ENCODE data around the gene PXN.

PXN gene

DNA sequence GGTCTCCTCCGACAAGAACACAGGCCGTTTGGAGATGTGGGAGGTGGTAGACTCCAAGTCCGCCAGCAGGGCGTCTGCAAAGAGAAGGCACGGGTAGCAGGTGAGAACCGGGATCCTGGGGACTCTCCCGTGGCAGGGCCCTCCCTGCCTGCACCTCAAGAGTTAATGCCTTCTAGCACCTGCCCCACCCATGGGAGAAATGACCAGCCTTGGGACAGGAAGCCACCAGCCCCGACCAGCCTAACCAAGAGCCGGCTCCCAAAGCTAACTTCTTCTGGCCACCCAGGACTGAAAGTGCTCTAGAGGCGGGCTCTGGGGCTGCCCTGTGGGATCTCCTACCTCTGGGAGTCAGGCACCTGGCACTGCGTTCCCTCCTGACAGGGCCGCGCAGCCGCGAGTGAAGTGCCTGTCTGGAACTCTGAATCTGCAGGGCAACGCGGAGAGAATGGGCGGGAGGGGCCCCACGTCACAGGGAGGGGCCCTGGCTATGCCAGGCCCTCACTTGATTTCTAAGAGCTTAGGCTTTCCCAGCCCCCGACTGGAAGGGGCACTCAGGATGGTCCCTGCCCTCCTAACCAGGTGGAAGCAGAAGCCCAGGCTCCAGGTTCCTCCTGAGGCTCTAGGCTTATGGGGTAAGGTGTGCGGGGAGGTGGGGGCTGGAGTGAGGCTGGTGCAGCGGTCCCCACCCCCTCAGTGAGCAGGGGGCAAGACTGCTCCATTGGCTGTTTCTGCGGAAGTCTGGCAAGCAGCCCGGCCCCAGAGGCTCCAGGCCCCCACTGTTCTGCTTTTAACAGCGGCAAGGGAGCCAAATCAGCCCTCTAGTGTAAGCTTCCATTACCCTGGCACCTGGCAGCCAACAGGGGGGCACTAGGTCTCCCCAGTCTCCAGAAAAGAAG is 41.0 kb downstream of the PXN start:
- TF ChIP-seq, protein P1, sequence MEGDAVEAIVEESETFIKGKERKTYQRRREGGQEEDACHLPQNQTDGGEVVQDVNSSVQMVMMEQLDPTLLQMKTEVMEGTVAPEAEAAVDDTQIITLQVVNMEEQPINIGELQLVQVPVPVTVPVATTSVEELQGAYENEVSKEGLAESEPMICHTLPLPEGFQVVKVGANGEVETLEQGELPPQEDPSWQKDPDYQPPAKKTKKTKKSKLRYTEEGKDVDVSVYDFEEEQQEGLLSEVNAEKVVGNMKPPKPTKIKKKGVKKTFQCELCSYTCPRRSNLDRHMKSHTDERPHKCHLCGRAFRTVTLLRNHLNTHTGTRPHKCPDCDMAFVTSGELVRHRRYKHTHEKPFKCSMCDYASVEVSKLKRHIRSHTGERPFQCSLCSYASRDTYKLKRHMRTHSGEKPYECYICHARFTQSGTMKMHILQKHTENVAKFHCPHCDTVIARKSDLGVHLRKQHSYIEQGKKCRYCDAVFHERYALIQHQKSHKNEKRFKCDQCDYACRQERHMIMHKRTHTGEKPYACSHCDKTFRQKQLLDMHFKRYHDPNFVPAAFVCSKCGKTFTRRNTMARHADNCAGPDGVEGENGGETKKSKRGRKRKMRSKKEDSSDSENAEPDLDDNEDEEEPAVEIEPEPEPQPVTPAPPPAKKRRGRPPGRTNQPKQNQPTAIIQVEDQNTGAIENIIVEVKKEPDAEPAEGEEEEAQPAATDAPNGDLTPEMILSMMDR (IDR thresholded peaks at IDR 0.05): no peak
- no peak for TF ChIP-seq ZFX (IDR thresholded peaks at IDR 0.05; ENCODE audit: borderline replicate concordance)
- H3K27ac ChIP-seq: no peak overlapping the region

DNA sequence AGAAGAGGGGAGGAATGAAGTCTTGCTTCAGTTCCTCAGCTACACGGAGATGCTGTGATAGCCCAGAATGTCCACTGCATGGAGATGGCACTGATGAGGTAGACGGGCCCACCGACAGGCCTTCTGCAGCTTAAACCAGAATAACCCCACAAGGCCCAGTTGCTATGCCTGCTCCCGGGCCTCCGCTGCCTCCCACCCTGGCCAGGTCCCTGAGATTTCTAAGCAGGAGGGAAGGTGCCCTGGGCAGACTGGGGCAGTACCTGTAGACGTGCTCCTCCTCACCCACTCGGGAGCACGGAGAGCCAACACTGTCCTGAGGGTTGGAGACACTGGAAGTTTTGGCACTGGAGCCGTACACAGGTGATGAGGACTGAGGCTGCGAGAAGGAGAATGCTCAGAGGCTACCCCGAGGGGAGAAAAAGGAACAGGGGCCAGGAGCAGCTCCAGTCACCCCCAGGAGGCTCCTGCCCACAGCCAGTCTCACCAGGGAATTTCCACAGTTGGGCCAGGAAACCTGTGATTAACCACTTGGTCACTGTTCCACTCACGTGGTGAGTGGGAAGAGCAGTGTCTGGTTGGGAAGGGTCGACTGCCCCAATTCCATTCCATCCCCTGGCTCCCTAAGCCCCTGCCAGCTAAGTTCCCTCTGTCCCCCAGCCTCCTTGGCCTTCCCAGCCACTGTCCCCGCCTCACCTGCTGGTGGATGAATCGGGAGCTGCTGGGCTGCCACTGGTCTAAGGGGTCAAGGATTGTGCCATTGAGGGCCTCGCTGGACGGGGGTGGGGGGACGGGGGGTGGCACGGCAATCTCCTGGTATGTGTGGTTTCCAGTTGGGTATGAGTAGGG is 41.8 kb downstream of the PXN start:
- no peak overlapping the region for H3K27ac ChIP-seq
- TF ChIP-seq, protein P1 (IDR thresholded peaks at IDR 0.05): no peak
- no peak for TF ChIP-seq ZFX (IDR thresholded peaks at IDR 0.05; ENCODE audit: borderline replicate concordance)

DNA sequence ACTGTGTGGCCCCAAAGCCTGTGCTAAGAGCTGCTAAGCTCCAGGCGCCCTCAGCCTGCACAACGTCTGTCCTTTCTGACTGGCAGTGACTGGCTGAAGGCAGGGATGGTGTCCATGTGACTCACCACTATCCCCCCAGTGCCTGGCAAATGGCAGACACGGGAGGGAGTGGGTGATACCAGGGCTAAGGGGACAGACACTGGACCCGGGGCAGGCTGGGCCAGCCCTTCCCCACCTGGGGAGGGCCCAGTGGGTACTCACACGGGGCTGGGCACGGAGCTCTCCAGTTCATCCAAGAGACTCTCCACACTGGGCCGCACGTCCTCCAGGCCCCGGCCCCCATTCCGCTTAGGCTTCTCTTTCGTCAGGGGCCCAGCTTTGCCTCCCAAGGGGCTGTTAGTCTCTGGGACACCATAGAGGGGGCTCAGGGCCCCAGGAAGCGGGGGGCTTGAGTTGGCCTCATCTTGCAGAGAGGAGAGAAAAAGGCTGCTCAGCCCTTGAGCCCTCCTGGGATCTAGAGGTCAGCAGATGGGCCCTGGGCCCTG is 43.2 kb downstream of the PXN start:
- no peak for TF ChIP-seq ZFX (IDR thresholded peaks at IDR 0.05; ENCODE audit: borderline replicate concordance)
- TF ChIP-seq, protein P1 (IDR thresholded peaks at IDR 0.05): no peak
- no peak overlapping the region for H3K27ac ChIP-seq

DNA sequence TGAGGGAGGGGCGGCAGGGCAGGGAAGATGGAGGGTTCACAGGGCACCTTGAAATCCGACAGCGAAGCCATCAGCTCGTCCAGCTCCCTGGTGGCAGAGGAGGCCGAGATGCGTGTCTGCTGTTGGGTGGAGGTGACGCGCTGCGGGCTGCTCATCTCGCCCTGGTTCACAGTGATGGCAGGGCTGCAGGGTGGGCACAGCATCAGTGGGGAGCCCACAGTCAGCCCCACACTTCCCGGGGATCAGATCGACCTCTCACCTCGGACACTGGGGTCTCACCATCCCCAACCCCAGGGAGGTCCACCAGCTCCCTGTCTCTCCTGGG is 44.0 kb downstream of the PXN start:
- TF ChIP-seq, protein P1 (IDR thresholded peaks at IDR 0.05): no peak
- TF ChIP-seq ZFX (IDR thresholded peaks at IDR 0.05; ENCODE audit: borderline replicate concordance): no peak
- 0 out of 2 replicates have a peak overlapping the region, but pooled peaks have one; percentile 3 for H3K27ac ChIP-seq

DNA sequence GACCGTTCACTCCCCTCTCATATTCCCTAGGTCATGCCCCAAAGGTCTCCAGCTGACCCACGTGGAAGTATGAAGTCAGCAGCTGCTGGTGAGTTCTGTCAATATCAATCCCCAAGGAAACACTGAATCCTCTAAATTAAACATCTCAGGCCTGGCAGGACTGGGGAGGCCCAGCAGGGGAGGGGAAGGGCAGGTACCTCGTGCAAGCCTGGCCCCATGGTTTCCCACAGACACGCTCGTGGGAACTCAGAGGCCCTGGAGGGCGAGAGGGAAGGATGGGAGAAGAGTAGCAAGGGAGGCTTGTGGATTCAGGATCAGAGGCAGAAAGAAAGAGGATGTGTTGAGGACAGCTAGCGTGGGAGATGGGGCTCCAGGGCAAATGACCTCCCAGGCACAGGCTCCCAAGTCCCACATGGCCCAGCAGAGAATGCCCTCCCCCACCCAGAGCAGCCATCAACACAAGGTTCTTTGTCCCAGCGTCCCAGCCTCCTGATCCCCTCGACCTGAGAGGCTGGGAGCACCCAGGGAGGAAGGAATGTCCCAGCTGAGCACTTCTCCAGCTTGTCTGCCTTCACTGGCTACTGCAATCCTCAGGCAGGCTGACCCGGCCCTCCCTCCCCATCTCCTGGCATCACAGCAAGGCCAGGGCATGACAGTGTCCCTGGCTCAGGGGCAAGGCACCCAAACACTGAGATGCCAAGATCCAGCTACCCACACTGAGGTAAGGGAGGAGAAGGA is 44.5 kb downstream of the PXN start:
- no peak for TF ChIP-seq ZFX (IDR thresholded peaks at IDR 0.05; ENCODE audit: borderline replicate concordance)
- TF ChIP-seq, protein P1 (IDR thresholded peaks at IDR 0.05): no peak
- H3K27ac ChIP-seq: 0 out of 2 replicates have a peak overlapping the region, but pooled peaks have one; percentile 3

DNA sequence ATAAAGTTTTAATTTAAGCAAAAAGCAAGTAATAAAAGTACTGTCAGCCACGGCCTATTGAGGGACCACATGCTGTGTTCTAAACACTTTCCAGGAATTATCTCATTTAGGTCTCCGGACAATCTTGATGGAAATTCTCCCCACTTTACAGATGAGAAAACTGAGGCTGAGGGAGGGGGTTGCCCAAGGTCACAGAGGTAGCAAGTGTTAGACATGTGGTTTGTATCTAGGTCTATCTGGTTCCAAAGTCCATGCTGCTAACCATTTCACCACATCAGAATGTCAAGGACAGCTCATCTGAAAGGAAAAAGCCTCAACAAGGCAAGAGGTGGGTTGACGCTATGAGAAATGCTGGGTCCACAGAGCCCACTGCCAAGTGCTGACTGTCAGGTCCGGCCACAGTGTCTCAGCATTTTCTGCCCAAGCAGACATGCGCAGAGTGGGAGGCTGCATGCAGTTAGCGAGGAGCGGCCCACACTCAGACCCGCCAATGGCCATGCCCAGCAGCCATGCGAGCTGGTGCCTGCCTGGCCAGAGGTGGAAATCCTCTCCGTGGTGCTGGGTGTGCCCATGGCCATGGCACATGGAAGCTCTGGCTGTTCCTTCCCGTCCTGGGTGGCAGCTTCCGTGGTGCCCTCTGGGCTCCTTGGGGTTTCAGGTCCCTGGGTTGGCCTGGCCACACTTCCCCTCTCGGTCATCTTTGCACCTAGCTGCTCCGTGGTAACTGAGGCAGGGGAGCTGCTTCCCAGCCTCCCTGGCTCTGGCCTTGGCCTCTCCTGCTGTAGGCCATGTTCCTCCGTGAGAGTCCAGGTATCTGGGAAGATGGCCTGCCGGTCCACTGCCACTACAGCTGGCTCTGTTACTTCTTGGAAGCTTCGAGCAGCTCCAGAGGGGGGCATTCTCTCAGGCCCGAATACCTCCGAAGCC is 46.6 kb downstream of the PXN start:
- TF ChIP-seq, protein P1 (IDR thresholded peaks at IDR 0.05): no peak
- no peak for TF ChIP-seq ZFX (IDR thresholded peaks at IDR 0.05; ENCODE audit: borderline replicate concordance)
- H3K27ac ChIP-seq: no peak overlapping the region
